ENCODE data around the gene MBTPS1.

DNA sequence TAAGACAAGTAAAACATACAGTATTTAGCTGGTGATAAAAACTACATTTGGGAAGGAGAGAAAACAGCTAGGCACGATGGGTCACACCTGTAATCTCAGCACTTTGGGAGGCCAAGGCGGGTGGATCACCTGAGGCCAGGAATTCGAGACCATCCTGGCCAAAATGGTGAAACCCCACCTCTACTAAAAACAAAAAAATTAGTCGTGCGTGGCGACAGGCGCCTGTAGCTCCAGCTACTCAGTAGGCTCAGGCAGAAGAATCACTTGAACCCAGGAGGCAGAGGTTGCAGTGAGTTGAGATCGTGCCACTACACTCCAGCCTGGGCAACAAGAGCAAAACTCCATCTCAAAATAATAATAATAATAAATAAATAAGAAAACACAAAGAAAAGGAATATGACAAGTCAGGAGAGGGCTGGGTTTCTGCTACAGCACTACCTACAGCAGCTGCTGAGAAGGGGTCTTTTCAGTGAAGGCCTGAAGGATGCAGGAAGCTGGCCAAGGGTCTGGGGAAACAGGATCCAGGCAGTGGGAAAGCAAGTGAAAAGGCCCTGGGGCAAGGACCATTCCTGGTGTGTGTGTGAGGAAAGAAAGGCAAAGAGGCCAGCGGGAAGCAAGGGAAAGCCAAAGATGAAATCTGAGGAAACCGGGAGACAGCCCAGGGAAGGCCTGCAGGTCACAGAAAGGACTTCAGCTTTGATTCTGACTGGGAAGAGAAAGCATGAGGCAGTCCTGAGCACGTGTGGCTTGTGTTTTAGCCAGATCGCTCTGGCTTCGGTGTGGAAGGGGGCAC, 10.6 kb downstream of the MBTPS1 start:
- TF ChIP-seq, protein P1, sequence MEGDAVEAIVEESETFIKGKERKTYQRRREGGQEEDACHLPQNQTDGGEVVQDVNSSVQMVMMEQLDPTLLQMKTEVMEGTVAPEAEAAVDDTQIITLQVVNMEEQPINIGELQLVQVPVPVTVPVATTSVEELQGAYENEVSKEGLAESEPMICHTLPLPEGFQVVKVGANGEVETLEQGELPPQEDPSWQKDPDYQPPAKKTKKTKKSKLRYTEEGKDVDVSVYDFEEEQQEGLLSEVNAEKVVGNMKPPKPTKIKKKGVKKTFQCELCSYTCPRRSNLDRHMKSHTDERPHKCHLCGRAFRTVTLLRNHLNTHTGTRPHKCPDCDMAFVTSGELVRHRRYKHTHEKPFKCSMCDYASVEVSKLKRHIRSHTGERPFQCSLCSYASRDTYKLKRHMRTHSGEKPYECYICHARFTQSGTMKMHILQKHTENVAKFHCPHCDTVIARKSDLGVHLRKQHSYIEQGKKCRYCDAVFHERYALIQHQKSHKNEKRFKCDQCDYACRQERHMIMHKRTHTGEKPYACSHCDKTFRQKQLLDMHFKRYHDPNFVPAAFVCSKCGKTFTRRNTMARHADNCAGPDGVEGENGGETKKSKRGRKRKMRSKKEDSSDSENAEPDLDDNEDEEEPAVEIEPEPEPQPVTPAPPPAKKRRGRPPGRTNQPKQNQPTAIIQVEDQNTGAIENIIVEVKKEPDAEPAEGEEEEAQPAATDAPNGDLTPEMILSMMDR (IDR thresholded peaks at IDR 0.05) = no peak
- TF ChIP-seq POLR2A (IDR thresholded peaks at IDR 0.05) = no peak
